Bronchial epithelial cell (primary cell): ENCODE measurements around the gene RSPH6A. TPM values are rescaled to one million over a fixed set of nuclear protein-coding genes. Genes with fewer than 3 reads are reported as not detected.

Experiments
- DNase-seq: peaks from one replicate; pipeline ENCODE4 v3.0.0-alpha.2; 2010; ENCODE audit warnings: low read depth
- FAIRE-seq: peaks from 2 replicates; lab custom pipeline; 2011; peaks lifted over from hg19 to GRCh38; lab: Jason Lieb, UNC
- H3K27me3 ChIP-seq: 2 replicates; pipeline ENCODE4 v1.5.1; 2011; ENCODE audit warnings: low read length; ENCODE audit not compliant: control insufficient read depth, insufficient read depth
- H3K36me3 ChIP-seq: 2 replicates; pipeline ENCODE4 v1.5.1; 2011; ENCODE audit warnings: low read length; ENCODE audit not compliant: control insufficient read depth, insufficient read depth
- H3K4me3 ChIP-seq: 2 replicates; pipeline ENCODE4 v1.5.1; 2011; ENCODE audit warnings: mild to moderate bottlenecking, low read depth, low read length, control low read depth
- CTCF ChIP-seq: IDR thresholded peaks from 2 replicates; pipeline ENCODE4 v1.5.1; 2011; ENCODE audit warnings: mild to moderate bottlenecking, moderate library complexity, low read length, control low read depth, inconsistent platforms; ENCODE audit not compliant: insufficient read depth, severe bottlenecking
- total RNA-seq: library from RNA; depleted of rRNA; stranded (reverse); fragments of >200 nt; gene quantifications from 2 replicates; pipeline ENCODE4 v1.2.1, GENCODE V29; 2014

Gene RSPH6A
- total RNA-seq, 1 donor from 2014 or later = not detected

- DNase-seq (no peak), FAIRE-seq (no peak)
- TF ChIP-seq CTCF = no peak
- H3K4me3 ChIP-seq = no peak overlapping the region
- H3K36me3 ChIP-seq = peaks cover 3% of the 10 kb centered on the region
- H3K27me3 ChIP-seq = no peaks in the 10 kb centered on the region
Measured at GRCh38 chr19:45794627-45795026, 20.5 kb downstream of the RSPH6A start.

GRCh38 chr19:45793876-45794275, 21.2 kb downstream of the RSPH6A start:
- DNase-seq = no peak
- Histone ChIP-seq H3K4me3 (no peak overlapping the region), H3K27me3 (no peaks in the 10 kb centered on the region), H3K36me3 (peaks cover 7% of the 10 kb centered on the region)
- FAIRE-seq = no peak
- no peak for TF ChIP-seq CTCF

- Histone ChIP-seq H3K4me3 (no peak overlapping the region), H3K27me3 (no peaks in the 10 kb centered on the region), H3K36me3 (peaks cover 7% of the 10 kb centered on the region)
- no peak for TF ChIP-seq CTCF
- FAIRE-seq (no peak), DNase-seq (no peak)
Measured at GRCh38 chr19:45793178-45793564, 21.9 kb downstream of the RSPH6A start.

GRCh38 chr19:45792470-45793177, 22.5 kb downstream of the RSPH6A start, which contains the start of gene DMWD:
Gene DMWD (minus strand): TSS chr19:45792845. CDS start chr19:45792756, 89 bp downstream.
- DNase-seq (peak; percentile 93), FAIRE-seq (peak; percentile 58)
- Histone ChIP-seq H3K4me3 (peak within 1 kb of the TSS; percentile 80), H3K27me3 (no peaks in the 10 kb centered on the region), H3K36me3 (peaks cover 7% of the 10 kb centered on the region)
- no peak for TF ChIP-seq CTCF

GRCh38 chr19:45791744-45792469, 23.2 kb downstream of the RSPH6A start:
- FAIRE-seq (no peak), DNase-seq (no peak)
- Histone ChIP-seq H3K36me3 (peaks cover 10% of the 10 kb centered on the region), H3K4me3 (peak overlapping the region; percentile 80), H3K27me3 (no peaks in the 10 kb centered on the region)
- TF ChIP-seq CTCF = no peak
